ENCODE results near the gene CEP128.

CEP128 gene

GRCh38 chr14:80973931-80974641 is 32.5 kb upstream of the CEP128 start (continued):
- no peak for TF ChIP-seq KLF7 (tag by site-specific recombination; IDR thresholded peaks at IDR 0.05; ENCODE audit: borderline replicate concordance)
- no peak for TF ChIP-seq ZNF654 (tag by site-specific recombination; IDR thresholded peaks at IDR 0.05; ENCODE audit: low read depth)
- no peak for TF ChIP-seq ZNF280C (tag by site-specific recombination; IDR thresholded peaks at IDR 0.05)
- no peak for TF ChIP-seq ZNF529 (tag by site-specific recombination; IDR thresholded peaks at IDR 0.05; ENCODE audit: insufficient replicate concordance)
- TF ChIP-seq ZNF501 (tag by site-specific recombination; IDR thresholded peaks at IDR 0.05): no peak
- TF ChIP-seq ZNF792 (tag by site-specific recombination; IDR thresholded peaks at IDR 0.05): no peak
- peak; percentile 69 for TF ChIP-seq OSR2 (tag by site-specific recombination; IDR thresholded peaks at IDR 0.05)
- TF ChIP-seq ZBTB1 (tag by site-specific recombination; IDR thresholded peaks at IDR 0.05): no peak
- no peak for TF ChIP-seq ZNF610 (tag by site-specific recombination; IDR thresholded peaks at IDR 0.05; ENCODE audit: borderline replicate concordance)
- no peak for TF ChIP-seq BCL6B (tag by site-specific recombination; IDR thresholded peaks at IDR 0.05)
- no peak for TF ChIP-seq ZBTB10 (tag by site-specific recombination; IDR thresholded peaks at IDR 0.05)
- TF ChIP-seq ZNF335 (tag by site-specific recombination; conservative IDR thresholded peaks at IDR 0.05): peak; percentile 49; the same call in 1 of the 2 replicates
- TF ChIP-seq ZNF398 (tag by site-specific recombination; IDR thresholded peaks at IDR 0.05): peak; percentile 26; the same call in 1 of the 2 replicates
- TF ChIP-seq ZNF354C (tag by site-specific recombination; IDR thresholded peaks at IDR 0.05; ENCODE audit: borderline replicate concordance, low read depth): no peak
- no peak for TF ChIP-seq ZNF549 (tag by site-specific recombination; IDR thresholded peaks at IDR 0.05)
- TF ChIP-seq ZBTB17 (tag by site-specific recombination; IDR thresholded peaks at IDR 0.05): peak; percentile 34; the same call in 1 of the 2 replicates
- no peak; the same call in none of the 2 replicates for TF ChIP-seq FEZF1 (tag by site-specific recombination; IDR thresholded peaks at IDR 0.05)
- no peak for TF ChIP-seq ZBTB49 (tag by site-specific recombination; IDR thresholded peaks at IDR 0.05; ENCODE audit: low read depth)
- no peak for TF ChIP-seq ZNF670 (tag by site-specific recombination; IDR thresholded peaks at IDR 0.05; ENCODE audit: low read depth)
- no peak for TF ChIP-seq MYNN (tag by site-specific recombination; IDR thresholded peaks at IDR 0.05; ENCODE audit: borderline replicate concordance)
- no peak for TF ChIP-seq KLF16 (tag by site-specific recombination; IDR thresholded peaks at IDR 0.05)
- TF ChIP-seq ZNF548 (tag by site-specific recombination; IDR thresholded peaks at IDR 0.05): no peak
- no peak for TF ChIP-seq ZNF146 (tag by site-specific recombination; IDR thresholded peaks at IDR 0.05)
- TF ChIP-seq ZIC2 (tag by site-specific recombination; IDR thresholded peaks at IDR 0.05): peak; percentile 26; the same call in 1 of the 2 replicates
- no peak for TF ChIP-seq ZNF169 (tag by site-specific recombination; IDR thresholded peaks at IDR 0.05)
- TF ChIP-seq AEBP2 (tag by site-specific recombination; IDR thresholded peaks at IDR 0.05; ENCODE audit: borderline replicate concordance): no peak

All from HEK293 (cell line).